Measurements from ENCODE around the gene IL36RN.

Gene IL36RN

GRCh38 chr2:113104054-113104611 is 45.1 kb downstream of the IL36RN start:
- no peak for DNase-seq

- no peak for DNase-seq
These were observed 46.2 kb downstream of the IL36RN start for GRCh38 chr2:113105047-113105785.

GRCh38 chr2:113111121-113111520 is 52.1 kb downstream of the IL36RN start:
- no peak for DNase-seq

GRCh38 chr2:113111823-113112287 is 52.9 kb downstream of the IL36RN start:
- DNase-seq: no peak

GRCh38 chr2:113112441-113112840 is 53.4 kb downstream of the IL36RN start:
- DNase-seq: no peak

DNA sequence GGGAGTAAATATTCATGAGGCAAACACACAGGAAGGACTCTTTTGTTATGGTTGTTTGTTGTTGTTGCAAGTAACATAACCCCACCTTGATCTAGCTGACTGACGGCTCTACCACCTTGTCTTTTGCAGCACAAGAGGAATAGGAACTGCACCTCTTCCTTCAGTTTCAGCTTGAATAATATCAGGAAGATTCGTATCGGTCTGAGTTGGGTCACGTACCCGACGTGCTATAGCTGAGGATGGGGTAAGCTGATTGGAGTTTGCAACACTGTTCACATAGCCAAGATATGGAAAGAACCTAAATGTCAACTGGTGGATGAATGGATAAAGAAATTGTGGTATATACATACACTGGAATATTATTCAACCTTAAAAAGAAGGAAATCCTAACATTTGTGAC is 53.9 kb downstream of the IL36RN start:
- no peak for DNase-seq

DNA sequence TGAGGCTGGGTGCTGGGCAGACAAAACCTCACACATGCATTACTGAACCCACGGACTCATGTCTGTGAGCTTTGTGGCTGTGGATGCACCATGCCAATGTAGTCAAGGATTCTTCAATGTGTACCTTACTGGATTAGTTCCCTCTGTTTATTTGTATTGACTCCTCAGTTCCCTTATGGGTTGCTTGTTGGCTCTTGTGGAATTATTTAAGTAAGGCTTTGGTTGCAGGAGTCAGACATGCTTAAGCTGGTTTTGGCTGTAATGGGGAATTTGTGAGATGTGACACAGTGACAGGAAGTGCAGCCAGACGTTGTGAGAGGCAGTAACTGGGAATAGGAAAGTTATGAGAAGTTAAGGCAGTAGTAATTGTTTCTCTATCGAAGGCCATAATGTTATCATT is 54.8 kb downstream of the IL36RN start:
- DNase-seq: no peak
